Measurements from ENCODE around the gene MLST8.

- TF ChIP-seq CTCF (IDR thresholded peaks at IDR 0.05) (no peak), EP300 (IDR thresholded peaks at IDR 0.05) (no peak)
Observed at GRCh38 chr16:2195322-2196161, 9.7 kb upstream of the MLST8 start.

Data from ovary (tissue), 3 donors.